Measurements from ENCODE around the gene NUTM2B. TPM values are rescaled to one million over a fixed set of nuclear protein-coding genes. Genes with fewer than 3 reads are reported as not detected.
"Not testable (repeated sequence)": the region's sequence is repeated elsewhere in the genome, so short reads cannot be mapped to it uniquely, and the experiment has no call there.

Gene NUTM2B, protein sequence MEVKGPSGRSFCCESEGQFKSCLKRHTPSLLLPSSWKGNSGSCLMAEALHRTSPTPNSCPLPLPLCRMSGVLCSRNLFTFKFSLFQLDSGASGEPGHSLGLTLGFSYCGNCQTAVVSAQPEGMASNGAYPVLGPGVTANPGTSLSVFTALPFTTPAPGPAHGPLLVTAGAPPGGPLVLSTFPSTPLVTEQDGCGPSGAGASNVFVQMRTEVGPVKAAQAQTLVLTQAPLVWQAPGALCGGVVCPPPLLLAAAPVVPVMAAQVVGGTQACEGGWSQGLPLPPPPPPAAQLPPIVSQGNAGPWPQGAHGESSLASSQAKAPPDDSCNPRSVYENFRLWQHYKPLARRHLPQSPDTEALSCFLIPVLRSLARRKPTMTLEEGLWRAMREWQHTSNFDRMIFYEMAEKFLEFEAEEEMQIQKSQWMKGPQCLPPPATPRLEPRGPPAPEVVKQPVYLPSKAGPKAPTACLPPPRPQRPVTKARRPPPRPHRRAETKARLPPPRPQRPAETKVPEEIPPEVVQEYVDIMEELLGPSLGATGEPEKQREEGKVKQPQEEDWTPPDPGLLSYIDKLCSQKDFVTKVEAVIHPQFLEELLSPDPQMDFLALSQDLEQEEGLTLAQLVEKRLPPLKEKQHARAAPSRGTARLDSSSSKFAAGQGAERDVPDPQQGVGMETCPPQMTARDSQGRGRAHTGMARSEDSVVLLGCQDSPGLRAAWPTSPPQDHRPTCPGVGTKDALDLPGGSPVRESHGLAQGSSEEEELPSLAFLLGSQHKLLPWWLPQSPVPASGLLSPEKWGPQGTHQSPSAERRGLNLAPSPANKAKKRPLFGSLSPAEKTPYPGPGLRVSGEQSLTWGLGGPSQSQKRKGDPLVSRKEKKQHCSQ
- total RNA-seq (2014; rRNA removed; shearing (Covaris generic)), result 0.11 TPM in 1 of 2 replicates, not detected in the other

DNA sequence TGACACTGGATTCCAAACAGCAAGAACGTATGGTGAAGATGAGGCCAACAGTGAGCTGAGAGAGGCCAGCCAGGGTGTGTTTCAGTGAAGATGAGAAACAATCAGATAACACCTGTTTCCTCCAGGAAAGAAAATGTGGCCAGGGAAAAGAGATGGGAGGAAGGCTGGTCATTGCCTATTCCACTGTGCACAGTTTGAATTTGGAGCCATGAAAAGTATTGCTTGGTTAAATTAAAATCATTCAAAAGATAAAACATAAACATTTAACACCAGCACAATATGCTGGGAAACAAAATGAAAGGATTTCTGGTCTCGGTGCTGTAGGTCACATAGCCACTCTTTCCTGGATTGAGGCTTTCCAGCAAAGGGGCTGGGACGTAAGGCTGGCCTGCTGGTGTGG is at the start of gene NUTM2B:
NUTM2B (plus strand) TSS at position 301 of the 400 bp plus-strand sequence. CDS start 383 bp downstream, outside the sequence.
- not testable (repeated sequence) for DNase-seq (ENCODE audit: low read depth)

DNA sequence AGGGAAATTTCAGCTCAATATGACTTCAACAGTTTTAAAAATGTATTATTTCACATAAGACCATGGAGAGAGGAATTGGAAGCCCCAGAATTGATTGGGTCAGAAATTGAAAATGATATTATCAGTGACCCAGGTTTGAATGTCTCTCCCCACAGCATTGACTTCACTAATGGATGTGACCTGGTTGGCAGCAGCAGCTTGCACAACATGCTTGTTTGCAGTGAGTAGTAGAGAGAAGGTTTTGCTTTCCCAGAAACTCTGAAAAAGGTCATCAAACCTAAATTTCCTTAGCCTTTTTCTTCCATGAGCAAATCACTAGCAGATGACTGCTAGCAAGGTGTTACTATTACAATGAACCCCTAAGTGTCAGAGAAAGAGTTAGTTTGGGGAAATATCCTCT is 39.7 kb upstream of the NUTM2B start:
- not testable (repeated sequence) for DNase-seq (ENCODE audit: low read depth)

DNA sequence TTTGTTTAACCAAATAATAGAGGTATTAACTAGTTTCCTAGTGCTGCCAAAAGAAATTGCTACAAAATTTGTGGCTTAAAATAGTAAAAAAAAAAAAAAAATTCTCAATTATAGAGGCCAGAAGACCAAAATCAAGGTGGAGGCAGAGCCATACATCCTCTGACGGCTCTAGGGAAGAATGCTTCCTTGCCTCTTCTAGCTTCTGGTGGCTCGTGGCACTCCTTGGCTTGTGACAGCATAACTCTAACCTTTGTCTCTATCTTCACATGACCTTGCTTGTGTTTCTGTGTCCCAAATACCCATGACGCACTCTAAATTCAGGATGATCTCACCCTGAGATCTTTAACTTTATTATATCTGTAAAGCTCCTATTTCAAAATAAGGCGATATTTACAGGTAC is 38.3 kb upstream of the NUTM2B start:
- DNase-seq (ENCODE audit: low read depth), result not testable (repeated sequence)

DNA sequence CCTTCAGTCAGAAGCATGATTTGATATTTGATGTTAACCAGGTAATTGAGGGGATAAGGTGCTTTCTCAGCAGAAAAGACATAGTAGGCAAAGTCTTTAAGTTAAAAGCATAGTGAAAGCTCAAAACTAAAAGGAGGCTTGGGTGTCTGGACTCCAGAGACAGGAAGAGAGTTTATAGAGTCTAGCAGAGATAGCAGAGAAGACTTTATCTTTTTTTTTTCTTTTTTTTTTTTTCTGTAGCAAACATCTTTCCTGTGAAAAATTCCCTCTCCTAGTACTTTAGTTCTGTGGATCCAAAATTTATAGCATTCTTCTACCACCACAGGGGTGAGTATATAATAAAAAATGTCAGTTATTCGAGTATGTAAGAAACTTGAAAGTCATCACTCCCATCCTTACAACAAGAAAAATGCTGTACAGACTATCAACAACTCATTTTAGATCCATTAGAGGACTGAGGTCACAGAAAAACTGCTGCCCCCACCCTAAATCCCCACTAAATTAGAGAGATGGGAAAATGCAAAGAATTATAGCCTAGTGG is 33.7 kb upstream of the NUTM2B start:
- not testable (repeated sequence) for DNase-seq (ENCODE audit: low read depth)

DNA sequence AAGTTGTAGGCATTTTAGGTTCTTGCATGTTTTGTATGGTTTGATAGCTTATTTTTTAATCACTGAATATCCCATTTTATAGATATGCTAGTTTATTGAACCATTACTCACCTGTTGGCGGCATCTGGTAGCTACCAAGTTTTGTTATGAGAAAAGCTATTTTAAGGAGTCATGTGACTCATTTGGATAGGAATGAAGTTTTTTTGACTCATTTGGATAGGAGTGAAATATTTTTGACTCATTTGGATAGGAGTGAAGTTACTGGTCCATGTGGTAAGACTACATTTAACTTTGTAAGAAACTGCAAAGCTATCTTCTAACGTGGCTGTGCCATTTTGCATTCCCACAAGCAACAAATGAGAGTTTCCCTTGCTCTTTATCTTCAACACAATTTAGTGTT is 28.1 kb upstream of the NUTM2B start:
- not testable (repeated sequence) for DNase-seq (ENCODE audit: low read depth)

DNA sequence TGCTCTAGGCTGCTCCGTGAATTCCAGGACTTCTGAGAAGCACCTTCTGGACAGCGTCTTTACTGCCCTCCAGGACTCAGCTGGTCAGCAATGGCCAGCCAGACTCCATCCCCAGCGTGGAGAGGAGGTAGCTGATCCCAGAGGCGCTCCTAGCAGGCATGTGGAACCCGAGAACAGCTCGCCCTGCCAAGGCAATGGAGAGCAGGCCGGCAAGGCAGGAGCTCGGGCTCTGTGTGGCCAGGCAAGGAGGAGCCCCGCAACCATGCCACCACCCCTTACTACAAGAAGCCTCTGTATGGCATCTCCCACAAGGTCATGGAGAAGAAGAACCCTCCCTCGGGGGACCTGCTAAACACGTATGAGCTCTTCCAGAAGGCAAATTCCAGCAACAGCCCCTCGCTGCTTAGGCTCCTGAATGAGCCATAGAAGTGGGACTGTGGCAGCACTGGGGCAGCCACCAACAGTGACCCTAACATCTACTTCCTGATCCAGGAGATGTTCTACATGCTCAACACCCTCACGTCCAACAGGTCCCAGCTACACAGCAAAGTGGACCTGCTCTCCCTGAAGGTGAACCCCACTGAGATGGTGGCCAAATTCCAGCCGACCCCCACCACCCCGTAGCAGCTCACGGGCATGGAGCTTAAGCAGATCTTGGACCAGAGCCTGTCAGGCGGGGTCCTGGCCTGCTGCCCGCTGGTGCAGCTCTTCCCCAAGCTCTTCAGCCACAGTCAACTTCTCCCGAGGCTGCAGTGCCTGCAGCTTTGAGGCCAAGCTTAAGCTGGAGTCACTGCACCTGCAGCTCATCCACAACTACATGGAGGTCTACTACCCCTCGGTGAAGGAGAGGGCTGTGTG is 19.8 kb upstream of the NUTM2B start:
- not testable (repeated sequence) for DNase-seq (ENCODE audit: low read depth)

DNA sequence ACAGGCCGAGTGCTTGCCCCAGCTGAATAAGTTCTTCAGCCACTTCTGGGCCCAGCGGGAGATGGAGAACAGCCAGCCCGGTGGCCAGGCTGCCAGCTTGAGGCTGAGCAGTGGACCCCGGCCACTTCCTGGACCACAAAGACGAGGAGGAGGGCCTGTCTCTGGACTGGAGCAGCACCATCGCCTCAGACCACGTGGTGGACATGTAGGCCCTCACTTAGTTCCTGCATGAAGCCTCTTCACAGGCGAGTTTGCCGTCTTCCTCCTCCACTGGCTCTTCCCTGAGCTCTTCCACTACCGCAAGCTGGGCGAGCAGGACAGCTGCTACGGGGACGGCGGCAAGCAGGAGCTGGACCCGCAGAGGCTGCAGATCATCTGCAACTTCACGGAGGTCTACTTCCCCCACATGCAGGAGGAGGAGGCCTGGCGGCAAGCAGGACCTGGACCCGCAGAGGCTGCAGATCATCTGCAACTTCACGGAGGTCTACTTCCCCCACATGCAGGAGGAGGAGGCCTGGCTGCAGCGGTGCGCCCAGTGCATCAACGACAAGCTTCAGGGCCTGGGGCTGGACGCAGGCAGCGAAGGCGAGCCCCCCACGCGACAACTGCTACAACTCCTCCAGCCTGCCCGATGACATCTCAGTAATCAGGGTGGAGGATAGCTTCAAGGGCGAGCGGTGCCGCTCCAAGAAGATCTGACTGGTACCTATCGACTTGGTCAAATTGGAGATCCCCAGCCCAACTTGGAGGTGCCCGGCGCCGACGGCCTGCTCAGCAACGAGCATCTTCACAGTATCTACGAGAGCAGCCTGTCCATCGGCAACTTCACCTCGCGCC is 18.9 kb upstream of the NUTM2B start:
- not testable (repeated sequence) for DNase-seq (ENCODE audit: low read depth)

DNA sequence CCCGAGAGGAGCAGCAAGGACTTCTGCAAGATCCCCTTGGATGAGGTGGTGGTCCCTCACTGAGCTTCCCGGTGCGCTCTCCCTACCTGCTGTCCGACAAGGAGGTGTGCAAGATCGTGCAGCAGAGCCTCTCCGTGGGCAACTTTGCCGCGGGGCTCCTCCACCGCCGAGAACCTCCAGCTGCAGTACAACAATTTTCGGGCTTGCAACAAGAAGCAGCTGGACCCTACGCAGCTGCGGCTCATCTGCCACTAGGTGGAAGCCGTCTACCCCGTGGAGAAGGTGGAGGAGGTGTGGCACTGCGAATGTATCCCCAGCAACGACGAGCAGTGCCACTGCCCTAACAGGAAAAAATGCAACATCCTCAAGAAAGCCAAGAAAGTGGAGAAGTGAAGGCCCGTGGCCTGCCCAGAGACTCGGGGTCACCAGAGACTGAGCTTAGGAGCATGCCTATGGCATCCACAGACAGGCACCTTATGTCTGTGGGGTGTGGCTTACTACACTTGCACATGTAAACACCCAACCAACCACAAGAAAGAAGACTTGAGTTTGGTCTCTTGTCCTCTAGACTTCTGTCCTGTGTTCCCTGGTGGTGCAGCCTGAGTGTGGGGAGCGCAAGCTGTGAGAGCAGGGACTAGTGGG is 17.9 kb upstream of the NUTM2B start:
- DNase-seq (ENCODE audit: low read depth), result peak; percentile 41

DNA sequence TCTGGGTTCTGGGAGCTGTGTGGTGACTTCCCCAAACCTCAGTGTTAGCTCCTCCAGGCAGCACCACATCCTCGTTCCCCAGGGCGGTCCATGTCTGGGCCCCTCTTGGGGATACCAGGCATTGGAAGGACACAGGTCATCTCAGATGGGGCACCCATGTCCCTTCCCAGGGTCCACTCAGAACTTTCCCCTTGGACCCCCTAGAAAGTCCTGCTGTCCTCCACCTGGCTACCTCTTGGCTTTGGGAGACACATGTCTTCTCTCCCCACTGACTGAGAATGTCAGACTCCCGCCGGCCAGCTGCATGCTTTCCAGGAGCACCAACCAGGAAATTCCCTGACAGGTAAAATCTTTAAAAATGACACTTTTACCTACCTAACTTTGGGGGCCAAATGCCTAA is 16.4 kb upstream of the NUTM2B start:
- DNase-seq (ENCODE audit: low read depth), result not testable (repeated sequence)

DNA sequence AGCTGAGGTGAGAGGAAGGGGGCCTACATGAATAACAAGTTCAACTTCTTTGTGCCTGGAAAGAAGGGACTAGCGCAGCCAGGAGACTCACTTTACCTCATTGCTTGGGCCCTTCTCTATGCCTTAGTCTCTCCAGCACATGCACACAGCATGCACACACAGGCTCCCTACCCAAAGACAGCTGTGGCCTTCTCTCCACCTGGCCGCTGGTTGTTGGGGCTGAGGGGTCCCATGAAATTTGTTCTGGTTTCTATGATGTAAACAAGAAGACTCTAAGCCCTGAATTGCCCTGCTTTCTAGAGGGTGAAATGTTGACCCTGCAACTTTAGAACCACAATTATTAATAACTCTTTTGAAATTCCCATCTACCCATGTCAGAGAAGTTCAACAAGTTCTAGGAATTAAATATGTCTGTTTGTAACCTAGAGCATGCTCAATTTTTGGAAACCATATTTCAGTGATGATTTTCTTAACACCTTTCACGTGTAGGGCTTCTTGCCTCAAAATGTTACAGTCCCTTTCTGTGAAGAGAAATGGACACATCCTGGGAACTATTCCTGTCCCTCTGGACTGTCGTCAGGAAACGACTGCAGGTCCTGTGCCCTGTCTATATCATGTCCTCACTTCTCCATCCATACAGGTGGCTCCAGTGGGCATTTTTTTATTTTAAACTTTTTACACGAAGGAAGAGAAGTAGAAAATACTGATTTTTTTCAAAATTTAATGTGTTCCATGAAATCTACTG is 15.4 kb upstream of the NUTM2B start:
- not testable (repeated sequence) for DNase-seq (ENCODE audit: low read depth)

DNA sequence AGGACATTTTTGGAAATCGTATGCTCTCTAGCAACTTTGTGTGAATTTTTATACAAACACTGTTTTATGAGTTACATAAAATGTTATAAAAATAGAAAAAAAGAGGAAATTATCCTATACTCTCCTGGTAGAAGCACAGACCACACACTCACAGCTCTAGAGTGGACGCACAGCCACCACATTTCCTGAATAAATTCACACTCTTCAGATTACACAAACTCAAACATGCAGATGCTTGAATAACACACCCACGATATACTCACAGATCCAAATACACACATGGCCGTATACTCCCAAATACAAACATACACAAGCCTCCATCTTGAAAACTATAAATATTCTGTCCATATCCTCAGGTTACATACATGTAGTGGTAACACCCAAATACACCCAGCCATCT is 14.2 kb upstream of the NUTM2B start:
- not testable (repeated sequence) for DNase-seq (ENCODE audit: low read depth)

DNA sequence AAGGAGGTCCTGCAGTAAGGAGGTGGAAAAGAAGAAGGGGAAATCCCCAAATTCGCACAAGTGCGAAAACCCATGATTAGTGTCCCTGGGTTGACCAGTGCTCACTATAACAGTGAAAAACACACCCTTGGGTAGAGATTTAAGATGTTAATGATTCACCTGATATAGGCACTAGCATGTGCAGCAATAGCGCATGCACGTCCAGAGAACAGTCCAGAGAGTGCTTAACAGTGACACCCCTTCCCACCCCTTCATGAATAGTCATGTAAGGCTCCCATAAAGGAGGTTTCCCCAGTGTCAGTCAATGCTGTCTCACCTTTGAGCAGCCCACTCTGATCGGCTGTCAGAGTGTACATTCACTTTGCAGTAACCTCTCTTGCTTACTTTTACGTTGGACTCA is 6.4 kb upstream of the NUTM2B start:
- not testable (repeated sequence) for DNase-seq (ENCODE audit: low read depth)

DNA sequence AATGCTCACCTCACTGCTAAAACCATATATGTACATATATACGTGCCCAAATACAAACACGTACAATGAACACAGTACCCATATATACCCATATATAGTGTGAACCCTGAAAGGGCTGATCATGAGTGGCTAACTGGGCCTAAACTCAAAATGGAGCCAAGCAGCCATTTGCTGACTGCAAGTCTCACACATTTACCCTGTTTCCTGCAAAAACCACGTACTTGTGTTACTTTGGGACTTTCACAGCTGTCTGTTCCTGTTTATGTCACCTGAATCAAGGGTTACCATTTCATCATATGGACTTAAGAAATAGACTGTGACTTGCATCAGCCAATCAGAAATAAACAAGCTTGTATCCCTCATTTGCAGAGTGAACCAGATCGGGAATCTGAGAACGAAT is 5.9 kb upstream of the NUTM2B start:
- not testable (repeated sequence) for DNase-seq (ENCODE audit: low read depth)

DNA sequence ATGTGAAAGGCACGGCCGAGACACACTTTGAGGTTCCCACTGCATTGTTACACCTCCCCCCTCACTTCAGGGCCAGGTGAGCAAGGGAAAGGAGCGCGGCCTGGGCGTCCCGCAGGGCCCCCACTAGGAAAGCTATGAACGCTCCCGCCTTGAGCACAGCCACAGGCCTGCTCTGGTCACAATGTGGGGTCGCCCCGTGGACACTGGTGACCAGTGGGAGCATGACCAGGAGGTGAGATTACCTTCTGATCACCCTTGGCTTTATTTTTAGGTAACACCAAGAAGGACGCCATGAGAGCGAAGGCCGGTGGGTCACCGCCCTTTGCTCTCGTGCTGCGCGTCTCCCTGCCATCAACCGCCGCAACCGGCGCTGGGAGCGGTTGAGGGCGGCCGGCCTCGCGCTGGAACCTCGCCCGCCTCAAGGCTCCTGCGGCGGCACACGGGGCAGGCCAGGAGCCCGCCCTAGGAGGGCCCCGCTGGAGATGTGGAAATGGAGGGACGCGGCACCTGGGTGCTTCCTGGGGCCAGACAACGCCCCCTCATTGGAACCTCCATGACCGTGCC is 2.6 kb upstream of the NUTM2B start:
- DNase-seq (ENCODE audit: low read depth), result not testable (repeated sequence)

DNA sequence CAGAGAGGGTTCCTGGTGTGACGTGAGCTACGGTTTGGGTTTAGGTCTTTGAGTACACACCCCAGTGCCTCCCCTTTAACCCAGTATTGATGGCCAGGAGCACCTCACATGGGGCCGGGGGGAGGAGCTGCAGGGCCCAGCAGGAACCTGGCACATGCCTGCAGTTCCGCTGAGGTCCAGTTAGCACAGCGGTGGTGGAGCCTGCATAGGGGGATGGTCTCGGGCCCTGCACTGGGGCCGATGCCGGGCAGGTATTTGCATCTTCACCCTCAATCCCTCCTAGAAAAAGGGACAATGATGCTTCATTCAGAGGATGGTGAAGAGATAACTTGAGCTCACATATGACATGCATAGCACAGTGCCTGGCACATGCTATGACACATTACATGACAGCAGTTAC is 4.0 kb downstream of the NUTM2B start:
- not testable (repeated sequence) for DNase-seq (ENCODE audit: low read depth)

DNA sequence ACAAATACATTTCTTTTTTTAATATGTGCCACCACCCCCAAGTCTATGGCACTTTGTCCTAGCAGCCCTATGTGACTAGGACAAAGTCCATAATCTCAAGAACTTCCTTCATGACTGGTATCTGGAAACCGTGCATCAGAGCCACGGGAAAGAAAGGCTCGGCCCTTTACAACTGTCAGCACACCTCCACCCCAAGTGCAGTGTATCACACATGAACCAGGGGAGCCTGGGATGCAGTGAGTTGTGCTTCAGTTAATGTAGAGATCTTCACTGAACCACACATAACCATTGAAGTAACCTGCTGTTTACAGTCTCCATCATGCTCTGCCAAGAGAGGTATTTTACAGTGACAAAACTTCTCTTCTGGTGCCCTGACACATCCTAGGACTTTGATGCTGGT is 11.9 kb downstream of the NUTM2B start:
- DNase-seq (ENCODE audit: low read depth), result not testable (repeated sequence)

DNA sequence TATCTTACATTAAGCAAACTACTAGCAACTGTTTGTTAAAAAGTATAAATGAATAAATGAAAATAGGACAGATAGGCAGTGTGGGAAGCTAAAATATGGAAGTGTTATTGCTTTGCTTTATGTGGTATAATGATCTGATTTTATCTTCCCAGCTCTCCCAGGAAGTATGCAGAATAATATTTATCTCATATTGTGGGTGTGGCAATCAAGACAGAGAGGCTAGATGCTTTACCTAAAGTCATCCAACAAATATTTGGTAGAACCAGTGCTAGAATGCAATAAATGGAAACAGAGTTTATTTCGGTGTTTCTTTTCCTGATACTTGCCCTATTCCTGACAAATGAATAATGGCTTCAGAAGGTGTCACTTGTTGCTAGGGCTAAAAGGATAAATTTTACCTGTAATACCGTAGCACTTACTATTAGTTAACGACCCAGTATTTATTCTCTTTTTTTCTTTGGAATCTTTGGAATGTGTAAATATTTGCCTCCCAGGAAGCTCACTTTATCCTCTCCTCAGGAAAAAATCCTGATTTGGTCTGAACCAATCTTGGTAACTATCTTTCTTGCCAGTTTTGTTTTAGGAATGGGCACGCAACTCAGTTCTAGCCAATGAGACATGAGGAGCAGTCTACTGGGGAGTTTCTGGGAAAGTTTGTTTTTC is 14.0 kb downstream of the NUTM2B start:
- not testable (repeated sequence) for DNase-seq (ENCODE audit: low read depth)

DNA sequence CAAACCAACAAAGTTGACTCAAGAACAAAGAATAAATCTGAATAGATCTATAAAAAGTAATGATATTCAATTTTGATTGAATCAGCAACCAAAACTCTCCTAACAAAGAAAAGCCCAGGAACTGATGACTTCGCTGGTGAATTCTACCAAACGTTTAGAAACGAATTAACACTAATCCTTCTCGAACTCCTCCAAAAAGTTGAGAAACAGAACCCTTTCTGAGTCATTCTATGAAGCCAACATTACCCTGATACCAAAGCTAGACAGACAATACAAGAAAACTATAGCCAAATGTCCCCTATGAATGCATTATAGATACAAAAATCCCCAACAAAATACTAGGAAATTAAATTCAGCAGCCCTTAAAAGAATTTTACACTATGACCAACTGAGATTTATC is 17.0 kb downstream of the NUTM2B start:
- DNase-seq (ENCODE audit: low read depth), result not testable (repeated sequence)
